A549 (cell line): ENCODE data around the gene RETREG1. TPM values are rescaled to one million over a fixed set of nuclear protein-coding genes. Genes with fewer than 3 reads are reported as not detected.

Source experiments
- ATAC-seq, 2 experiments: fragments of 200-7000 bp in 1 of 2; fragments of >200 bp in 1 of 2; cut with Nextera tagmentation in 1 of 2; cut with Tn5 transposase in 1 of 2; 3 replicates each; pipeline versions ENCODE4 v1.8.0 to v1.9.1; 2018 to 2020; ENCODE audit warnings: mild to moderate bottlenecking in 1 of 2, moderate library complexity in 1 of 2
- CTCF ChIA-PET: fragments of 300-600 bp; sonication (Branson Sonifier 250); formaldehyde crosslinking; extraction: SDS; loops from one replicate; lab custom pipeline; 2021; ENCODE audit warnings: antibody characterized with exemption, inconsistent platforms; lab: Yijun Ruan, JAX
- POLR2A ChIA-PET: fragments of 350-600 bp; formaldehyde crosslinking; extraction: SDS; loops from one replicate; lab custom pipeline; 2021; ENCODE audit warnings: antibody characterized with exemption, inconsistent platforms; lab: Yijun Ruan, JAX
- DNase-seq, 2 experiments: peaks; one replicate each; pipeline versions ENCODE4 v3.0.0 to v3.0.0-alpha.2; 2011 to 2016; ENCODE audit warnings: low read depth in 1 of 2, low spot score in 1 of 2
- FAIRE-seq: peaks from 2 replicates; lab custom pipeline; 2011; peaks lifted over from hg19 to GRCh38; lab: Jason Lieb, UNC
- H3K27ac ChIP-seq, 2 experiments: fragments of >200 bp; sonication (Bioruptor Twin); formaldehyde crosslinking; 3 replicates each; pipeline ENCODE4 v1.5.1; 2016 to 2017
- H3K4me1 ChIP-seq: fragments of >200 bp; sonication (Bioruptor Twin); formaldehyde crosslinking; 3 replicates; pipeline ENCODE4 v1.6.1; 2016
- H3K4me2 ChIP-seq: fragments of >200 bp; sonication (Bioruptor Twin); formaldehyde crosslinking; 3 replicates; pipeline ENCODE4 v1.6.1; 2016
- H3K4me3 ChIP-seq: fragments of >200 bp; sonication (Bioruptor Twin); formaldehyde crosslinking; 3 replicates; pipeline ENCODE4 v1.5.1; 2016
- H3K9me3 ChIP-seq: fragments of >200 bp; sonication (Bioruptor Twin); formaldehyde crosslinking; 3 replicates; pipeline ENCODE4 v1.6.1; 2016
- CHD2 ChIP-seq: fragments of 150-350 bp; IDR thresholded peaks from 2 replicates; pipeline ENCODE4 v1.6.1; 2014; ENCODE audit warnings: low read length; ENCODE audit not compliant: partially characterized antibody
- EHMT2 ChIP-seq: fragments of 200-600 bp; sonication (generic); IDR thresholded peaks from 2 replicates; pipeline ENCODE4 v1.6.1; 2016; ENCODE audit warnings: antibody characterized with exemption, low read depth, mild to moderate bottlenecking, moderate library complexity
- EP300 ChIP-seq, 2 experiments: fragments of >200 bp; sonication (Bioruptor Twin); formaldehyde crosslinking; IDR thresholded peaks; 2 replicates in 1 of 2; 3 replicates in 1 of 2; pipeline ENCODE4 v1.6.1; 2016 to 2017
- FOXS1 ChIP-seq: fragments of 250-450 bp; sonication (Bioruptor Pico); IDR thresholded peaks from 2 replicates; pipeline ENCODE4 v1.5.0; 2020; ENCODE audit warnings: mild to moderate bottlenecking, moderate library complexity
- GATA3 ChIP-seq: IDR thresholded peaks from 2 replicates; pipeline ENCODE4 v1.6.1; 2012; ENCODE audit warnings: borderline replicate concordance
- HDAC2 ChIP-seq: fragments of 200-600 bp; sonication (generic); IDR thresholded peaks from 2 replicates; pipeline ENCODE4 v1.6.1; 2016
- MYC ChIP-seq: IDR thresholded peaks from 2 replicates; pipeline ENCODE4 v1.6.1; 2012; ENCODE audit warnings: mild to moderate bottlenecking, inconsistent platforms, low read length, improper control_type of control experiment, borderline replicate concordance
- NPAS2 ChIP-seq: fragments of 250-450 bp; sonication (Bioruptor Pico); IDR thresholded peaks from 2 replicates; pipeline ENCODE4 v1.8.0; 2022; ENCODE audit warnings: mild to moderate bottlenecking, moderate library complexity, borderline replicate concordance
- RNF2 ChIP-seq: fragments of 200-600 bp; sonication (generic); IDR thresholded peaks from 2 replicates; pipeline ENCODE4 v1.6.1; 2016; ENCODE audit warnings: low read depth, mild to moderate bottlenecking, antibody characterized with exemption, moderate library complexity, borderline replicate concordance
- SREBF2 ChIP-seq: fragments of 450-650 bp; IDR thresholded peaks from 2 replicates; pipeline ENCODE4 v1.6.1; 2014; ENCODE audit warnings: mild to moderate bottlenecking, moderate library complexity
- ZSCAN20 ChIP-seq: fragments of 250-450 bp; sonication (Bioruptor Pico); IDR thresholded peaks from 2 replicates; pipeline ENCODE4 v1.8.0; 2022; ENCODE audit warnings: mild to moderate bottlenecking, moderate library complexity
- WGBS: methylation state at CpG from one replicate; pipeline ENCODE4 v1.1.6; 2017; ENCODE audit errors: missing lambda C conversion rate; 5-methylcytosine and 5-hydroxymethylcytosine counted together
- polyA plus RNA-seq, 4 experiments: library from polyadenylated mRNA; depleted of rRNA in 3 of 4; stranded (reverse); fragments of >200 nt; fragmentation: RNase III in 1 of 4; extraction: RNeasy Plus Mini Kit Qiagen cat#74134 plus additional on column Dnase treatment in 1 of 4; gene quantifications; 2 replicates in 3 of 4; 3 replicates in 1 of 4; pipeline ENCODE4 v1.2.3, GENCODE V29; 2011 to 2017
- TF ChIP-seq, protein P1 (sequence below): fragments of >200 bp; sonication (Bioruptor Twin); formaldehyde crosslinking; IDR thresholded peaks from 3 replicates; pipeline ENCODE4 v1.6.1; 2016
- TF ChIP-seq, protein P2 (sequence below): fragments of 450-650 bp; IDR thresholded peaks from 2 replicates; pipeline ENCODE4 v1.6.1; 2014; ENCODE audit warnings: antibody characterized with exemption
- TF ChIP-seq, protein P3 (sequence below): fragments of >200 bp; sonication (Bioruptor Twin); formaldehyde crosslinking; IDR thresholded peaks from 2 replicates; pipeline ENCODE4 v1.6.1; 2016
- TF ChIP-seq, protein P4 (sequence below): fragments of 250-450 bp; sonication (Bioruptor Pico); IDR thresholded peaks from 2 replicates; pipeline ENCODE4 v1.5.0; 2021; ENCODE audit warnings: mild to moderate bottlenecking, moderate library complexity, borderline replicate concordance
- TF ChIP-seq, protein P5 (sequence below): IDR thresholded peaks from 2 replicates; pipeline ENCODE4 v1.6.1; 2012; ENCODE audit warnings: low read depth, borderline replicate concordance

Gene RETREG1
- polyA plus RNA-seq, 2 of the 4 experiments (the other 2 are of a cell fraction): 2.1 to 3.4 TPM

DNA sequence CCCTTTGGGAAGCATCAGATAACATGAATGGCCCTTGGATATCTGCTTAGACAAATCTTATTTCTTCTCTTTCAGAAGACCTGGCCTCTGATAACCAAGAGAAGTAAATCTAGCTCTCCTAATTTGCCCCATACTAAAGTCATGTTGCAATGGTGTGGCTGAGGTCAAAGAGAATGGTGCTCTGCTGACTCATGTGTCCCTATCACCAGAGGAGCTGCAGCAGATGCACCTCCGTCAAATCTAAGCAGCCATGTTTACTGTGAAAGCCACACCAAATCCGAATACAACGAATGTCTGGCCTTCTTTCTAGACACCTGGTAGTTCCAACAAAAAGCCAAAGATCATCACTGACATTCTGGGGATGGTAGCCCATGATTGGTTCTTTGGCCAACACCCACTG lies 23.2 kb downstream of the RETREG1 start:
- TF ChIP-seq FOXS1 (CRISPR knock-in tag): no peak
- no peak for TF ChIP-seq EP300 (IDR thresholded peaks at IDR 0.05)
- no peak for TF ChIP-seq CHD2
- TF ChIP-seq, protein P1, sequence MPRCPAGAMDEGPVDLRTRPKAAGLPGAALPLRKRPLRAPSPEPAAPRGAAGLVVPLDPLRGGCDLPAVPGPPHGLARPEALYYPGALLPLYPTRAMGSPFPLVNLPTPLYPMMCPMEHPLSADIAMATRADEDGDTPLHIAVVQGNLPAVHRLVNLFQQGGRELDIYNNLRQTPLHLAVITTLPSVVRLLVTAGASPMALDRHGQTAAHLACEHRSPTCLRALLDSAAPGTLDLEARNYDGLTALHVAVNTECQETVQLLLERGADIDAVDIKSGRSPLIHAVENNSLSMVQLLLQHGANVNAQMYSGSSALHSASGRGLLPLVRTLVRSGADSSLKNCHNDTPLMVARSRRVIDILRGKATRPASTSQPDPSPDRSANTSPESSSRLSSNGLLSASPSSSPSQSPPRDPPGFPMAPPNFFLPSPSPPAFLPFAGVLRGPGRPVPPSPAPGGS: no peak
- TF ChIP-seq SREBF2: no peak
- TF ChIP-seq, protein P2, sequence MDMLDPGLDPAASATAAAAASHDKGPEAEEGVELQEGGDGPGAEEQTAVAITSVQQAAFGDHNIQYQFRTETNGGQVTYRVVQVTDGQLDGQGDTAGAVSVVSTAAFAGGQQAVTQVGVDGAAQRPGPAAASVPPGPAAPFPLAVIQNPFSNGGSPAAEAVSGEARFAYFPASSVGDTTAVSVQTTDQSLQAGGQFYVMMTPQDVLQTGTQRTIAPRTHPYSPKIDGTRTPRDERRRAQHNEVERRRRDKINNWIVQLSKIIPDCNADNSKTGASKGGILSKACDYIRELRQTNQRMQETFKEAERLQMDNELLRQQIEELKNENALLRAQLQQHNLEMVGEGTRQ: no peak
- TF ChIP-seq, protein P3, sequence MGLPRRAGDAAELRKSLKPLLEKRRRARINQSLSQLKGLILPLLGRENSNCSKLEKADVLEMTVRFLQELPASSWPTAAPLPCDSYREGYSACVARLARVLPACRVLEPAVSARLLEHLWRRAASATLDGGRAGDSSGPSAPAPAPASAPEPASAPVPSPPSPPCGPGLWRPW: no peak
- Histone ChIP-seq H3K4me2 (no peak overlapping the region), H3K9me3 (no peaks in the 10 kb centered on the region), H3K4me3 (no peak overlapping the region), H3K4me1 (no peaks in the 10 kb centered on the region), H3K27ac (no peak overlapping the region)
- no peak for ATAC-seq
- 64% methylated on average over 3 of the region's 3 CpGs for WGBS
- CTCF ChIA-PET: interaction anchor here (0.9 to 1.5 kb wide), 4 partner anchors 8 to 79 kb away, joined by 3 to 4 read pairs (median 4); no protein-coding TSS in a partner anchor
- DNase-seq: no peak
- no peak for FAIRE-seq
- POLR2A ChIA-PET: no interaction called here

DNA sequence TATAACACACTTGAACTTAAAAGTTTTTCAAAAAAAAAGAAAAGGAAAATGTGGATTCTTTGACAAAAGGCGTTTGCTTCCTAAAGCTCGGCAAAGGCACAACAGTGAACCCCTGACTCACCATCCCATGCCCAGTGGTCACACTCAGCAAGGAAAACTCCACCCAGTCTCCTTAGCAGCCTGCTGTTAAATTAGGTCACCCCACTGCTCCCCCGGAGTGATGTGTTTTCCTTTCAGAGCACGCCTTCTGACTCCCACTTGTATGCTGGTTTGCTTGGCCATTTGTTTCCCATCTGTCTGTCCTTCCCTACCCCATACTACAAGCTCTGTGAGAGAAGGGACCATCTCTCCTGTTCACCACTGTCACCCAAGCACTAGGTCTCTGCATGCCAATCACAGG lies 23.8 kb downstream of the RETREG1 start:
- FAIRE-seq (no peak), DNase-seq (no peak)
- POLR2A ChIA-PET: interaction anchor here (0.5 kb wide), 1 partner anchor 1890 kb away, joined by 3 read pairs; no protein-coding TSS in a partner anchor

DNA sequence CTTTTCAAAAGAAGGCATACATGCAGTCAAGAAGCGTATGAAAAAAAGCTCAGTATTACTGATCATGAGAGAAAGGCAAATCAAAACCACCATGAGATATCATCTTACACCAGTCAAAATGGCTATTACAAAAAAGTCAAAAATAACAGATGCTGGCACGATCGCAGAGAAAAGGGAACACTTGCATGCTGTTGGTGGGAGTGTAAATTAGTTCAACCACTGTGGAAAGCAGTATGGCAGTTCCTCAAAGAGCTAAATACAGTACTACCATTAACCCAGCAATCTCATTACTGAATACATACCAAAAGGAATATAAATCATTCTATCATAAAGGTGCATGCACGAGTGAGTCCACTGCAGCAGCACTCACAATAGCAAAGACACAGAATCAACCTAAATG lies 24.5 kb downstream of the RETREG1 start:
- no peaks in the 10 kb centered on the region for H3K9me3 ChIP-seq
- ChIA-PET CTCF (no interaction called here), POLR2A (no interaction called here)
- H3K27ac ChIP-seq: no peak overlapping the region
- no peak overlapping the region for H3K4me3 ChIP-seq
- WGBS: 82% methylated on average over 4 of the region's 4 CpGs
- no peak for DNase-seq
- FAIRE-seq: no peak
- no peaks in the 10 kb centered on the region for H3K4me1 ChIP-seq
- TF ChIP-seq GATA3: no peak
- TF ChIP-seq, protein P4, sequence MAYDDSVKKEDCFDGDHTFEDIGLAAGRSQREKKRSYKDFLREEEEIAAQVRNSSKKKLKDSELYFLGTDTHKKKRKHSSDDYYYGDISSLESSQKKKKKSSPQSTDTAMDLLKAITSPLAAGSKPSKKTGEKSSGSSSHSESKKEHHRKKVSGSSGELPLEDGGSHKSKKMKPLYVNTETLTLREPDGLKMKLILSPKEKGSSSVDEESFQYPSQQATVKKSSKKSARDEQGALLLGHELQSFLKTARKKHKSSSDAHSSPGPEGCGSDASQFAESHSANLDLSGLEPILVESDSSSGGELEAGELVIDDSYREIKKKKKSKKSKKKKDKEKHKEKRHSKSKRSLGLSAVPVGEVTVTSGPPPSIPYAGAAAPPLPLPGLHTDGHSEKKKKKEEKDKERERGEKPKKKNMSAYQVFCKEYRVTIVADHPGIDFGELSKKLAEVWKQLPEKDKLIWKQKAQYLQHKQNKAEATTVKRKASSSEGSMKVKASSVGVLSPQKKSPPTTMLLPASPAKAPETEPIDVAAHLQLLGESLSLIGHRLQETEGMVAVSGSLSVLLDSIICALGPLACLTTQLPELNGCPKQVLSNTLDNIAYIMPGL (CRISPR knock-in tag): no peak
- TF ChIP-seq, protein P1: no peak
- TF ChIP-seq EHMT2: no peak
- no peak for TF ChIP-seq NPAS2 (CRISPR knock-in tag)
- TF ChIP-seq ZSCAN20 (CRISPR knock-in tag): no peak
- no peak for TF ChIP-seq RNF2
- TF ChIP-seq, protein P5, sequence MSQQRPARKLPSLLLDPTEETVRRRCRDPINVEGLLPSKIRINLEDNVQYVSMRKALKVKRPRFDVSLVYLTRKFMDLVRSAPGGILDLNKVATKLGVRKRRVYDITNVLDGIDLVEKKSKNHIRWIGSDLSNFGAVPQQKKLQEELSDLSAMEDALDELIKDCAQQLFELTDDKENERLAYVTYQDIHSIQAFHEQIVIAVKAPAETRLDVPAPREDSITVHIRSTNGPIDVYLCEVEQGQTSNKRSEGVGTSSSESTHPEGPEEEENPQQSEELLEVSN: no peak
- TF ChIP-seq, all 56 proteins: peak for 0
- ATAC-seq: no peak
- H3K4me2 ChIP-seq: no peak overlapping the region

More for the DNA sequence above, 23.8 kb downstream of the RETREG1 start:
- H3K27ac ChIP-seq: no peak overlapping the region
- H3K4me1 ChIP-seq: no peaks in the 10 kb centered on the region
- no peak for ATAC-seq
- H3K4me3 ChIP-seq: no peak overlapping the region
- 68% methylated on average over 4 of the region's 4 CpGs for WGBS
- no peaks in the 10 kb centered on the region for H3K9me3 ChIP-seq
- CTCF ChIA-PET: interaction anchor here (0.6 to 1.5 kb wide), 5 partner anchors 8 to 560 kb away, joined by 3 to 4 read pairs (median 4); no protein-coding TSS in a partner anchor
- TF ChIP-seq MYC (no peak), HDAC2 (no peak)
- H3K4me2 ChIP-seq: no peak overlapping the region
